Parathyroid adenoma (tissue), 2 donors: ENCODE results near the gene DYNLL2.

Source experiments
- H2AFZ ChIP-seq: fragments of 300-600 bp; sonication (generic); one replicate; pipeline ENCODE4 v1.7.0; 2017; ENCODE audit warnings: antibody characterized with exemption, mild to moderate bottlenecking
- H3K27ac ChIP-seq: fragments of 300-600 bp; sonication (generic); one replicate; pipeline ENCODE4 v1.7.0; 2017
- H3K27me3 ChIP-seq: fragments of 300-600 bp; sonication (generic); one replicate; pipeline ENCODE4 v1.7.0; 2017; ENCODE audit warnings: low read length; ENCODE audit not compliant: control insufficient read depth, insufficient read depth
- H3K36me3 ChIP-seq: fragments of 300-600 bp; sonication (generic); one replicate; pipeline ENCODE4 v1.7.0; 2017; ENCODE audit warnings: low read length; ENCODE audit not compliant: control insufficient read depth, insufficient read depth
- H3K4me1 ChIP-seq: fragments of 300-600 bp; sonication (generic); one replicate; pipeline ENCODE4 v1.7.0; 2017; ENCODE audit warnings: control low read depth
- H3K4me2 ChIP-seq: fragments of 300-600 bp; sonication (generic); one replicate; pipeline ENCODE4 v1.7.0; 2017; ENCODE audit warnings: low read length
- H3K4me3 ChIP-seq: fragments of 300-600 bp; sonication (generic); one replicate; pipeline ENCODE4 v1.7.0; 2017; ENCODE audit warnings: low read depth, low read length
- H3K79me2 ChIP-seq: fragments of 300-600 bp; sonication (generic); one replicate; pipeline ENCODE4 v1.7.0; 2017; ENCODE audit warnings: control low read depth
- H3K9ac ChIP-seq: fragments of 300-600 bp; sonication (generic); one replicate; pipeline ENCODE4 v1.7.0; 2017; ENCODE audit warnings: mild to moderate bottlenecking
- H3K9me3 ChIP-seq: fragments of 300-600 bp; sonication (generic); one replicate; pipeline ENCODE4 v1.7.0; 2017; ENCODE audit warnings: low read length; ENCODE audit not compliant: control insufficient read depth
- TF ChIP-seq, protein P1 (sequence below): fragments of 300-600 bp; sonication (generic); IDR thresholded peaks from one replicate; pipeline ENCODE4 v1.7.0; 2017; ENCODE audit warnings: antibody characterized with exemption, mild to moderate bottlenecking
- donor health status: primary hyperparathyroidism.

Gene DYNLL2

DNA sequence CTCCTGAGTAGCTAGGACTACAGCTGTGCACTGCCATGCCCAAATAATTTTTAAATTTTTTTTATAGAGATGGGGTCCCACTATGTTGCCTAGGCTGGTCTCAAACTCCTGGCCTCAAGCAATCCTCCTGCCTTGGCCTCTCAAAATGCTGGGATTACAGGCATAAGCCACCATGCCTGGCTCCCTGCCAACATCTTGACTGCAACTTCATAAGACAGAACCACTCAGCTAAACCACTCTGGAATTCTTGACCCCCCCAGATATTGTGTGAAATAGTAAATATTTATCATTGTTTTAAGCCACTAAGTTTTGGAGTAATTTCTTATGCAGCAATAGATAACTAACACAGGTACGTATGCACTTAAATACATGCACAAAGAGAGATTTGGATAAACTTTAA lies 26.0 kb downstream of the DYNLL2 start:
- Histone ChIP-seq H3K9me3 (no peaks in the 10 kb centered on the region), H3K36me3 (no peaks in the 10 kb centered on the region), H3K9ac (no peak overlapping the region), H3K27me3 (no peaks in the 10 kb centered on the region), H3K4me3 (no peak overlapping the region), H3K27ac (no peak overlapping the region), H2AFZ (no peak overlapping the region), H3K4me1 (peaks cover 3% of the 10 kb centered on the region), H3K4me2 (no peak overlapping the region), H3K79me2 (no peaks in the 10 kb centered on the region)
- TF ChIP-seq, protein P1, sequence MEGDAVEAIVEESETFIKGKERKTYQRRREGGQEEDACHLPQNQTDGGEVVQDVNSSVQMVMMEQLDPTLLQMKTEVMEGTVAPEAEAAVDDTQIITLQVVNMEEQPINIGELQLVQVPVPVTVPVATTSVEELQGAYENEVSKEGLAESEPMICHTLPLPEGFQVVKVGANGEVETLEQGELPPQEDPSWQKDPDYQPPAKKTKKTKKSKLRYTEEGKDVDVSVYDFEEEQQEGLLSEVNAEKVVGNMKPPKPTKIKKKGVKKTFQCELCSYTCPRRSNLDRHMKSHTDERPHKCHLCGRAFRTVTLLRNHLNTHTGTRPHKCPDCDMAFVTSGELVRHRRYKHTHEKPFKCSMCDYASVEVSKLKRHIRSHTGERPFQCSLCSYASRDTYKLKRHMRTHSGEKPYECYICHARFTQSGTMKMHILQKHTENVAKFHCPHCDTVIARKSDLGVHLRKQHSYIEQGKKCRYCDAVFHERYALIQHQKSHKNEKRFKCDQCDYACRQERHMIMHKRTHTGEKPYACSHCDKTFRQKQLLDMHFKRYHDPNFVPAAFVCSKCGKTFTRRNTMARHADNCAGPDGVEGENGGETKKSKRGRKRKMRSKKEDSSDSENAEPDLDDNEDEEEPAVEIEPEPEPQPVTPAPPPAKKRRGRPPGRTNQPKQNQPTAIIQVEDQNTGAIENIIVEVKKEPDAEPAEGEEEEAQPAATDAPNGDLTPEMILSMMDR = no peak

DNA sequence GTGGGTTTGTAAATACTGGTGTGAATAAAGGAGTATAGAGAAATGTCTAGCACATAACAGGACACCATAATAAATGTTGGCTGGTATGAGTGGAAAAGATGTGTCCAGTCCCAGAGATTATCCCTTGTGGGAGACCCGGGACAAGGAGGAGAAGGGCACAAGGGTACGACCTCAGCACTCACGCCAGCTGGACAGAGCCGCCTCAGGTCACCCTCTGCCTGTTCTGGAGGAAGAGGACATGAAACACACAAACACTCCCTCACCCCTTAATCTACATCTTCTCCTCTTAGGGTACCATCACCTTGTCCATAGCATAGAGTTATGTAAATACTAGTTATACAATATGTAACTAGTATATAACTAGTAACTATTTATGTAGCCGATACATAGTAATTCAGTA lies 26.8 kb downstream of the DYNLL2 start:
- no peaks in the 10 kb centered on the region for H3K79me2 ChIP-seq
- TF ChIP-seq, protein P1 = no peak
- no peak overlapping the region for H3K9ac ChIP-seq
- no peak overlapping the region for H3K4me3 ChIP-seq
- no peaks in the 10 kb centered on the region for H3K9me3 ChIP-seq
- H3K27ac ChIP-seq = no peak overlapping the region
- H3K36me3 ChIP-seq = no peaks in the 10 kb centered on the region
- H3K27me3 ChIP-seq = no peaks in the 10 kb centered on the region
- H3K4me2 ChIP-seq = no peak overlapping the region
- no peak overlapping the region for H2AFZ ChIP-seq
- peaks cover 3% of the 10 kb centered on the region for H3K4me1 ChIP-seq

DNA sequence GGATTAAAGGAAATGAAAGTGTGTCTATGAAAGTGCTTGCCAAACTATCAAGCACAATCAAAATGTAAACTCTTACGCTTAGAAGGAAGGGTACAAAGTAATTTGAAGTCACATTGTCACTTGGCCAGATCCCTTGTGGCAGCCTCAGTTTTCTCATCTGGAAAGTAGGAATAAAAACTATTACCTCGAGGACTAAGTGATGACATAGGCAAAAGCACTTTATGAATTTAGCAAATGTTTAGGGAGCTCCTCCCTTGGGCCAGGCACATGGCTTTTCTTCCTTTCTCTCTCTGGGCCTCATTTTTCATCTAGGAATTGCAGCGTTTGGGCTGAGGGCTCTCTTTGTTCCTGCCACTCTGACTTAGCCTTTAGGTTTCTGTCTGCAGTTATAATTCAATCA lies 28.5 kb downstream of the DYNLL2 start:
- no peak overlapping the region for H3K4me2 ChIP-seq
- TF ChIP-seq, protein P1 = no peak
- H3K36me3 ChIP-seq = no peaks in the 10 kb centered on the region
- H2AFZ ChIP-seq = no peak overlapping the region
- no peak overlapping the region for H3K27ac ChIP-seq
- no peaks in the 10 kb centered on the region for H3K27me3 ChIP-seq
- no peak overlapping the region for H3K9ac ChIP-seq
- H3K4me3 ChIP-seq = no peak overlapping the region
- H3K4me1 ChIP-seq = peaks cover 3% of the 10 kb centered on the region
- H3K9me3 ChIP-seq = no peaks in the 10 kb centered on the region
- H3K79me2 ChIP-seq = no peaks in the 10 kb centered on the region

DNA sequence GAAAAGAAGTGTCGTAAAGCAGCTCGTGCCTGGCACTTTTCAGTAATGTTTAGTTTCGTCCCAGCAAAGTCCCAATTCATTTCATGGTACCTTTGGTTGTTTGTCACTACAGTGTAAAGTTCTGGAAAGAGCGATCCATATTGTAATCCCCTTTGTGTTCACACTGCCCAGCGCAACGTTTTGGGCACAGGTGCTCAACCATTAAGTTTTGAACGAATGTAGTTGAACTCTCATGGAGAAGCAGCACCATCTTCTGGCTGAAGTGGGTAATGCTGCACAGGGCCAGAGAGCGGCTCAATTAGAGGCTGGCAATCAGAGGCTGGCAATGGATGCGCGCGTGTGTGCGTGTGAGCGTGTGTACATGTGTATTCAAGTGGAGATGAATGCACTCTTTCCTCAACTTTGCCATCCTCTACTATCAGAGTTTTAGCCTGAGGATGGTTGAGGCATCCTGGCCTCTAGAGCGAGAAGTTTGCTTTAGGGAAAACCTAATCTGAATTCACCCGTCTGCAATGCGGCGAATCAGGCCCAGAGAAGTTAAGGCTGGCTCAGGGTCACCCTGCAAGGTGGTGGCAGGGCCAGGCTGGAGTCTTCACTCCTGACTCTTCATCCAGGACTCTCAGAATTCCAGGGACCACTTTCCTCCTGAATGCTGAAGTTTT lies 29.9 kb downstream of the DYNLL2 start:
- Histone ChIP-seq H3K4me2 (no peak overlapping the region), H3K27me3 (no peaks in the 10 kb centered on the region), H3K9ac (no peak overlapping the region), H3K4me3 (no peak overlapping the region), H3K4me1 (peaks cover 3% of the 10 kb centered on the region), H3K9me3 (no peaks in the 10 kb centered on the region), H3K36me3 (no peaks in the 10 kb centered on the region), H3K27ac (no peak overlapping the region), H3K79me2 (no peaks in the 10 kb centered on the region), H2AFZ (peak overlapping the region; percentile 38)
- TF ChIP-seq, protein P1 = peak; percentile 97

DNA sequence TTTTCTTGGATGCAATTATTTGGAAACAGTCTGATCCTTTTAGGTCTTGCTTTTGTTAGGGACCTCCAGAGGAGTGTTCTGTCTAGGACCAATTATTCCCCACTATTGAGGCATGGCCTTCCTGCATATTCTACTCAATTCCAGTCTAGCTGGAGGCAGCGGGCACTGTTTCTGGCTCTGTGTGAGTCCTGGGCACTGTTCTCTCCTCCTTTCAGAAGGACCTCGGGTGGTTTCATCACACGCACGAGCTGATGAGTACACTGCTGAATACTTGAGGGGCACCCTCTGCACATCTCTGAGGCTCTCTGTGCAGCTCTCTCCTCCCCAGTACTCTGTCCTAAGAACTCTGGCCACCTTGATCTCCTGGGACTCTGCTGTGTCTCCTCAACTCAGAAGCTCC lies 30.7 kb downstream of the DYNLL2 start:
- H3K36me3 ChIP-seq = no peaks in the 10 kb centered on the region
- no peaks in the 10 kb centered on the region for H3K27me3 ChIP-seq
- no peak overlapping the region for H3K4me2 ChIP-seq
- no peak overlapping the region for H2AFZ ChIP-seq
- H3K79me2 ChIP-seq = no peaks in the 10 kb centered on the region
- no peak overlapping the region for H3K4me3 ChIP-seq
- H3K9ac ChIP-seq = no peak overlapping the region
- no peaks in the 10 kb centered on the region for H3K9me3 ChIP-seq
- TF ChIP-seq, protein P1 = no peak
- H3K27ac ChIP-seq = no peak overlapping the region
- H3K4me1 ChIP-seq = peaks cover 3% of the 10 kb centered on the region
